PC-9 (cell line): Measurements from ENCODE around the gene HOXA11. TPM values are rescaled to one million over a fixed set of nuclear protein-coding genes. Genes with fewer than 3 reads are reported as not detected.

Experiments used
- BruUV-seq: library from RNA; stranded (reverse); fragments of 400-500 nt; replicated peaks from 2 replicates; lab custom pipeline; 2021; lab: Mats Ljungman, UMichigan
- CTCF ChIA-PET: fragments of 300-600 bp; sonication (Branson Sonifier 250); formaldehyde crosslinking; loops from one replicate; lab custom pipeline; 2022; ENCODE audit warnings: antibody characterized with exemption; lab: Charles Lee
- POLR2A ChIA-PET: fragments of 300-600 bp; sonication (Branson Sonifier 250); formaldehyde crosslinking; loops from one replicate; lab custom pipeline; 2022; ENCODE audit warnings: antibody characterized with exemption; ENCODE audit not compliant: unreplicated experiment; lab: Charles Lee
- DNase-seq, 2 experiments: peaks; one replicate each; pipeline versions ENCODE4 v3.0.0 to v3.0.0-alpha.2; 2015 to 2022; ENCODE audit warnings: mixed read lengths in 1 of 2
- H2AFZ ChIP-seq: fragments of 200-600 bp; sonication (generic); 2 replicates; pipeline ENCODE4 v1.8.1; 2017; ENCODE audit warnings: antibody characterized with exemption
- H3F3A ChIP-seq: fragments of 200-600 bp; sonication (generic); 2 replicates; pipeline ENCODE4 v1.8.1; 2017; ENCODE audit warnings: antibody characterized with exemption, mild to moderate bottlenecking, low read depth; ENCODE audit not compliant: insufficient read depth
- H3K27ac ChIP-seq: fragments of 200-600 bp; sonication (generic); 2 replicates; pipeline ENCODE4 v1.6.1; 2016; ENCODE audit warnings: mixed run types
- H3K27me3 ChIP-seq: fragments of 200-600 bp; sonication (generic); 2 replicates; pipeline ENCODE4 v1.6.1; 2016; ENCODE audit warnings: low read depth, mixed run types; ENCODE audit not compliant: insufficient read depth
- H3K36me3 ChIP-seq: fragments of 200-600 bp; sonication (generic); 2 replicates; pipeline ENCODE4 v1.6.1; 2016; ENCODE audit warnings: low read depth, mixed run types
- H3K4me1 ChIP-seq: fragments of 200-600 bp; sonication (generic); replicated peaks from 2 replicates; pipeline ENCODE4 v1.6.1; 2016; ENCODE audit warnings: mixed run types; ENCODE audit not compliant: insufficient read depth
- H3K4me2 ChIP-seq: fragments of 200-600 bp; sonication (generic); 2 replicates; pipeline ENCODE4 v1.6.1; 2017; ENCODE audit warnings: mixed run types
- H3K4me3 ChIP-seq: fragments of 200-600 bp; sonication (generic); 2 replicates; pipeline ENCODE4 v1.6.1; 2016; ENCODE audit warnings: mixed run types
- H3K79me2 ChIP-seq: fragments of 200-600 bp; sonication (generic); 2 replicates; pipeline ENCODE4 v1.6.1; 2017; ENCODE audit warnings: low read depth, mixed run types
- H3K9me2 ChIP-seq: fragments of 200-600 bp; sonication (generic); 2 replicates; pipeline ENCODE4 v1.8.1; 2017; ENCODE audit warnings: mild to moderate bottlenecking; ENCODE audit not compliant: insufficient read depth
- H3K9me3 ChIP-seq: fragments of 200-600 bp; sonication (generic); 2 replicates; pipeline ENCODE4 v1.8.1; 2016; ENCODE audit warnings: low read depth; ENCODE audit not compliant: insufficient read depth
- H4K20me1 ChIP-seq: fragments of 200-600 bp; sonication (generic); 2 replicates; pipeline ENCODE4 v1.8.1; 2017; ENCODE audit not compliant: insufficient read depth
- EZH2 ChIP-seq: fragments of 200-600 bp; sonication (generic); IDR thresholded peaks from 2 replicates; pipeline ENCODE4 v1.8.0; 2017; ENCODE audit warnings: antibody characterized with exemption, low read depth
- intact Hi-C: fragments of 100-400 bp; cut with micrococcal nuclease; formaldehyde crosslinking; loops from one replicate; pipeline ENCODE4 v1.10.0; 2022; ENCODE audit not compliant: unreplicated experiment
- total RNA-seq: library from RNA; stranded (reverse); gene quantifications from 2 replicates; pipeline ENCODE4 v1.2.3, GENCODE V29; 2021
- TF ChIP-seq, protein P1 (sequence below): fragments of 200-600 bp; sonication (generic); conservative IDR thresholded peaks from 2 replicates; pipeline ENCODE4 v1.6.1; 2017; ENCODE audit warnings: mixed run types, antibody characterized with exemption, mild to moderate bottlenecking, moderate library complexity

HOXA11 gene
- total RNA-seq, 1 experiment from 2014 or later: 0.26 TPM

DNA sequence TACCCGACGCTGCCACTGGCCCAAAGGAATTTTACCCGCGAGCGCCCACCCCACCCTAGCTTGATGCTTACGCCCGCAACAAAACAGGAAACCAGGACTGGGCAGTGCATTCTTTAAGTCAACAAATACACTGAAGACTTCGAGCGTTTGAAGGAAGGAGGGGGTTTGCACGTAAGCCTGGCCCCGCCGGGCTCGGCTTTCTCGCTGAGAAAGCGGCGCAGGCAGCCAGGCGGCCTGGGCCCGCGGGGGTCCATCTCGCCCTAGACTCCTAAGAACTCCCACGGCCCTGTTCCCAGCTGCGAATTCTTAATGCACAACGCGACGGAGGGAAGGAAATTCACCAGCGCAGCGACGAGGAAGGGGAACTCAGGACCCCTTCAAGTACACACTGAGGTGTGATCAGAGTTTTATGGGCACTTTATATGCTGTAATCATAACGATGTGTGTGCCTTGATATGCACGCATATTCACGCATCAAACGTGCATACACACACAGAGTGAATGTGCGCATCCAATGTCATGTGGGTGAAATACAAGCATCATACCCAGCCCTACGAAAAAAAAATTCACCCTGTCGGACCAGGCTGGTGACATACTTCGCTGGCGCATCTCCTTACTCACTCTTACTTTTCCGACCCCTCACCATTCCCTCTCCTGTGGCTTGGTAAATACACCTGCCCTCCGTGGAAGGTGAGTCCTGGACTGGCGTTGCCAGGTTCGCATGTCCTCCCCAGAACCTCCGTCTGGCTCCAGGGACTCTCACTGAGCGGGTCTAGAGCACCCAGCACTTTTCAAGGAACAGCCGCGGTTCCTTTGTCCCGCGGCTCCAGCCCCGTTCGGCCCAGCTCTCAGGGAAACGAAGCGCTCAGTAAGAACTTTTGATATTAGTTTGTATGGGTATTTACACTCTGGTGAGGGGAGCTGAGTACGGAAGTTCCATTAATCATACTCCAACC, 20.6 kb upstream of the HOXA11 start:
- H3K4me1 ChIP-seq: no peaks in the 10 kb centered on the region
- POLR2A ChIA-PET: no interaction called here
- no peak overlapping the region for H3K4me3 ChIP-seq

DNA sequence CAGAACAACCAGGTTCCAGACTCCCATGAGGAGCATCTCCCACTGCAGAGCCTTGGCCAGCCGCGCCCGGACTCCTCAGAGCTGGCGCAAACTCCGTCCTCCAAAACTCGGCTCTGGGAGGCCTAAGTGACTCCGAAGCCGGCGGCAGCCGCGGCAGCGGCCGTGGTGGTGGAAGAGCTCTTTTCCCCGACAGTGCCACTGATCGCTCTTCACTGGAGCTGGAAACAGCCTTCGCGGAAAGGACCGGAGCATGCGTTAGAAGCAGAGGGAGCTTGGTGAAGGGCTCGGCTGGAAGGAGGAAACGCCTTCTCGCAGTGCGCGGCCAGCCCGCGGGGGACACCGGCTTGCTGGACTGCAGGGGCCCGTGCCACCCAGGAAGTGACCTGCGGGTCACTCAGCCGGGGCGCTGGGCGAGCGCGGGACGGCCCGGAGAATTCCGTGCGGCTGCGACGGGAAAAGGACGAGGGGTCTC, 19.9 kb upstream of the HOXA11 start:
- H3K27me3 ChIP-seq: peaks cover 6% of the 10 kb centered on the region; the same call in 1 of the 2 replicates
- intact Hi-C loops: loop anchor here (5.0 kb wide), 1 partner anchor 457 kb away; the partner anchor contains the start of gene HIBADH
- H4K20me1 ChIP-seq: no peaks in the 10 kb centered on the region
- no peak overlapping the region for H3K4me3 ChIP-seq
- no peaks in the 10 kb centered on the region for H3K9me2 ChIP-seq
- H3K4me1 ChIP-seq: no peaks in the 10 kb centered on the region
- no peak for DNase-seq
- H3K9me3 ChIP-seq: no peaks in the 10 kb centered on the region
- H3K27ac ChIP-seq: no peak overlapping the region
- no peak overlapping the region for H2AFZ ChIP-seq
- H3K79me2 ChIP-seq: no peaks in the 10 kb centered on the region
- ChIA-PET POLR2A (no interaction called here), CTCF (no interaction called here)
- no TSS peak for BruUV-seq
- peaks cover 7% of the 10 kb centered on the region; the same call in 1 of the 2 replicates for H3F3A ChIP-seq
- H3K36me3 ChIP-seq: no peaks in the 10 kb centered on the region
- H3K4me2 ChIP-seq: no peak overlapping the region
- TF ChIP-seq, protein P1, sequence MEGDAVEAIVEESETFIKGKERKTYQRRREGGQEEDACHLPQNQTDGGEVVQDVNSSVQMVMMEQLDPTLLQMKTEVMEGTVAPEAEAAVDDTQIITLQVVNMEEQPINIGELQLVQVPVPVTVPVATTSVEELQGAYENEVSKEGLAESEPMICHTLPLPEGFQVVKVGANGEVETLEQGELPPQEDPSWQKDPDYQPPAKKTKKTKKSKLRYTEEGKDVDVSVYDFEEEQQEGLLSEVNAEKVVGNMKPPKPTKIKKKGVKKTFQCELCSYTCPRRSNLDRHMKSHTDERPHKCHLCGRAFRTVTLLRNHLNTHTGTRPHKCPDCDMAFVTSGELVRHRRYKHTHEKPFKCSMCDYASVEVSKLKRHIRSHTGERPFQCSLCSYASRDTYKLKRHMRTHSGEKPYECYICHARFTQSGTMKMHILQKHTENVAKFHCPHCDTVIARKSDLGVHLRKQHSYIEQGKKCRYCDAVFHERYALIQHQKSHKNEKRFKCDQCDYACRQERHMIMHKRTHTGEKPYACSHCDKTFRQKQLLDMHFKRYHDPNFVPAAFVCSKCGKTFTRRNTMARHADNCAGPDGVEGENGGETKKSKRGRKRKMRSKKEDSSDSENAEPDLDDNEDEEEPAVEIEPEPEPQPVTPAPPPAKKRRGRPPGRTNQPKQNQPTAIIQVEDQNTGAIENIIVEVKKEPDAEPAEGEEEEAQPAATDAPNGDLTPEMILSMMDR: no peak
- TF ChIP-seq EZH2: no peak

More for the DNA sequence above, 20.6 kb upstream of the HOXA11 start:
- Histone ChIP-seq H3F3A (peaks cover 3% of the 10 kb centered on the region; the same call in 1 of the 2 replicates), H3K27ac (no peak overlapping the region), H3K4me2 (no peak overlapping the region), H3K9me2 (no peaks in the 10 kb centered on the region), H4K20me1 (no peaks in the 10 kb centered on the region), H2AFZ (no peak overlapping the region), H3K36me3 (no peaks in the 10 kb centered on the region), H3K9me3 (no peaks in the 10 kb centered on the region), H3K27me3 (peaks cover 6% of the 10 kb centered on the region; the same call in 1 of the 2 replicates), H3K79me2 (no peaks in the 10 kb centered on the region)
- CTCF ChIA-PET: no interaction called here
- no peak for DNase-seq
- BruUV-seq: no TSS peak
- intact Hi-C loops: no loop called here
- TF ChIP-seq EZH2: no peak
- TF ChIP-seq, protein P1: no peak

DNA sequence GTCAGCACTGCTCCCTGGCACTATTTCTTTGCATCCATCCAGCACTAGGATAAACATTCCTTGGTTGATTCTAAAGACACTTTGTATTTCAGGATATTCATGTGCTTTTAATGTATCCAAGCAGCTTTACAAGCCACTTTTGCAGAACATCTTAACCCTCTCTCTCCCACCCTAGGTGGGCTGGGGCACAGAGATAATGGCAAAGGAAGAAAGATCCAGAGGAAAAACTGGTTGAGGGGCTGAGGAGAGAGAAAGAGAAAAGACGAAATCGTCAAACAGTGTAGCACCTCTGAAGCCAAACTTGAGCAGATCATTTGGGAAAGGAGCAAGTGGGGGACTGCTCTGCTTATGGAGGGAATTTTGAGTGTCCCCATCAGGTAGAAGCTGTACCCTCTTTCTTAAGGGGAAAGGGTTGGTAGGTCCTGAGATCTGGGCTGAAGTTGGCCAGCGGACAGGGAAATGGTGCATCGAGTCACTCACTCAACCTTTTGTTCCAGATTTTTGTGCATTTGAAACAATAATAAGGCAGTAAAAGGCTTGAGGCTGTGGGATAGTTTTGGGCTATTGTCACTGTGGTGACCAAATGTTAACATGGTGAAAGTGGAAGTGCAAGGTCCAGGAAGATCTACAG, 19.0 kb upstream of the HOXA11 start:
- ChIA-PET CTCF (interaction anchor here (0.5 to 0.6 kb wide), 2 partner anchors 410 to 811 kb away, joined by 3 to 10 read pairs; no protein-coding TSS in a partner anchor), POLR2A (no interaction called here)
- H3K4me2 ChIP-seq: no peak overlapping the region
- H3F3A ChIP-seq: peaks cover 7% of the 10 kb centered on the region; the same call in 1 of the 2 replicates
- H3K4me1 ChIP-seq: no peaks in the 10 kb centered on the region
- TF ChIP-seq EZH2: no peak
- TF ChIP-seq, protein P1: no peak
- H3K9me2 ChIP-seq: no peaks in the 10 kb centered on the region
- DNase-seq: no peak
- intact Hi-C loops: loop anchor here (5.0 kb wide), 1 partner anchor 458 kb away; the partner anchor contains the start of gene HIBADH
- no peaks in the 10 kb centered on the region for H3K36me3 ChIP-seq
- peaks cover 9% of the 10 kb centered on the region; the same call in 1 of the 2 replicates for H3K27me3 ChIP-seq
- no TSS peak for BruUV-seq
- H3K79me2 ChIP-seq: no peaks in the 10 kb centered on the region
- H3K9me3 ChIP-seq: no peaks in the 10 kb centered on the region
- no peak overlapping the region for H2AFZ ChIP-seq
- no peak overlapping the region for H3K27ac ChIP-seq
- H3K4me3 ChIP-seq: no peak overlapping the region
- H4K20me1 ChIP-seq: no peaks in the 10 kb centered on the region
